HG03378 (cell line): ENCODE measurements around the gene ZFYVE27.

ENCODE experiments used
- ATAC-seq: cut with Tn5 transposase; IDR thresholded peaks from one replicate; pipeline ENCODE4 v1.9.1; 2021; ENCODE audit warnings: mild to moderate bottlenecking, moderate library complexity; ENCODE audit not compliant: unreplicated experiment

Gene ZFYVE27

GRCh38 chr10:97743169-97743943 is 6.4 kb downstream of the ZFYVE27 start:
- ATAC-seq, result no peak

GRCh38 chr10:97744405-97745035 is 7.6 kb downstream of the ZFYVE27 start:
- no peak for ATAC-seq

DNA sequence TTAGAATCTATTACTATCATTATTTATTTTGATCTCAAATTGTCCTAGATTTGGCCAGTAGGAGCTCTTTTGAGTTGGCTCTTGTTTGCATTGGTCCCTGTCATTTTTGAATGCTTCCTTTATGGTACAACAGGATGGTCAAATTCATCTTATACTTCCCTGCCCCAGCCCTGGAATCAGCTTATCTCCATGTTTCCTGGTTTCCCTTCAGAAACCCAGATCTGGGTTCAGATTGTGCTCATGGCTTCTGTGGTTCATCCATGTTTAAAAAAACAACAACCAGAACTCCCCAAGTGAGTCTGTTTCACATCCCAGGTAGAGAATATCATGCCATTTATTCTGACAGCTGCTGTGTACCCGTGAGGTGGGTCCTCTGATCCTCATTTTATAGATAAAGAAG is 10.6 kb downstream of the ZFYVE27 start:
- no peak for ATAC-seq

GRCh38 chr10:97748116-97748515 is 11.2 kb downstream of the ZFYVE27 start:
- ATAC-seq, result no peak

DNA sequence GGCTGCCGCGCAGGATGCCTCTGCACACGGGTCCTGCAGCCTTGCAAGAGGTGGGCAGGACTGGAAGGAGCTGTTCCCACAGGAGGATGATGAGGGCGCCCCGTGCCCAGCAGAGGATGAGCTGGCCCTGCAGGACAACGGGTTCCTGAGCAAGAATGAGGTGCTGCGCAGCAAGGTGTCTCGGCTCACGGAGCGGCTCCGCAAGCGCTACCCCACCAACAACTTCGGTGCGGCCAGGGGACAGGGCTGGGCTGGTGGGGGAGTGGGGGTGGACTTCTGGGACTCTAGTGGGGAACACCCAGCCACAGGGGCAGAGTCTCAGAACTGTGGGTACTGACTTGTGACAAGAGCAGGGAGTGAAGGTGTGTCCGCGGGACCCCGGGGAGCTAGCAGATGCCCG is 16.0 kb downstream of the ZFYVE27 start:
- ATAC-seq, result no peak

GRCh38 chr10:97754726-97755125 is 17.8 kb downstream of the ZFYVE27 start:
- ATAC-seq, result no peak

- ATAC-seq, result no peak
These were observed 18.8 kb downstream of the ZFYVE27 start for GRCh38 chr10:97755718-97756117.

DNA sequence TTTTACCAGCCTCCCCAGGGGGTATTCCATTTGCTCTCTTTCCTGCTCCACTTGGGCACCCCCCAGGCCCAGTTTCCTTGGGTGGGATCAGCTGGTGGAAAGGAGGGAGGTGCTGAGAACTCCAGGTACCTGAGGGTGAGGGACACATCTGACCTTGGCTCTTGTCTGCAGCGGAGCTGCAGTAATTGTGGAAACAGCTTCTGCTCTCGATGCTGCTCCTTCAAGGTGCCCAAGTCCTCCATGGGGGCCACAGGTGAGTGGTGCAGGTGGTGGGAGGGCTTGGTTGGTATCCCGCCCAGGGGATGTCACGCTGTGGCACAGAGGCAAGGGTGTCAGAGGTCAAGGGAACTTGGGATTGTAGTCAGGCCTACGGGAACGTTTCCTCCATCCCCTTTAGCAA is 20.5 kb downstream of the ZFYVE27 start:
- no peak for ATAC-seq

DNA sequence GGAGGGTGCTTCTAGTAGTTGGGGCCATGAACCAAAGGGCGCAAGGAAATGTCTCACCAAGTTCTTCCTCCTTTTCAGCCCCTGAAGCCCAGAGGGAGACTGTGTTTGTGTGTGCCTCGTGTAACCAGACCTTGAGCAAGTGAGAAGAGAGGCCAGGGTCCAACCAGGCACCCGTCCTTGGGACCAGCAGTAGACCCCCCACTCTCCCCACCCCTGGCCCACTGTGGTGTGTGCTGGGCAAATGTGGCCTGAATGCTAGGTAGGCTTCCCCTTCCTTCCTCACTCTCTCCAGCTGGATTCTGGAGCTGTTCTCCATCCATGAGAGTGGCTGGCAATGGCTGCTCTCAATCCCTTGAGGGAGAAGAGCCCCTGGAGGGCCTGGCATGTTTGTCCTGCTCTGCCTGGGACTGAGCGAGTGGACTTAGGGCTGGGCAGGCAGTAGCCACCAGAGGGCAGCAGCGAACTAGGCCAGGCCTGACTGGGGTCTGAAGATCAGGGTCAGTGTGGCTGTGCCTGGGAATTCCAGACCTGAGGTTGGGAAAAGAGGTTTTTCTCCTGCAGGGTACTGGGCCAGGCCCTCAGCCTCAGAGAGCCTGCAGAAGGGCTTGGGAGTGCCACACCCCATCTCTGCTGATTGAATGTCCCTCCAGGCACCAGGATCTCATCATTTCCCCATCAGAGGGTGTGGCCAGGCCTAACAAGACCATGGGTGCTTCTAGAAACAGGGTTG is 22.4 kb downstream of the ZFYVE27 start:
- no peak for ATAC-seq

DNA sequence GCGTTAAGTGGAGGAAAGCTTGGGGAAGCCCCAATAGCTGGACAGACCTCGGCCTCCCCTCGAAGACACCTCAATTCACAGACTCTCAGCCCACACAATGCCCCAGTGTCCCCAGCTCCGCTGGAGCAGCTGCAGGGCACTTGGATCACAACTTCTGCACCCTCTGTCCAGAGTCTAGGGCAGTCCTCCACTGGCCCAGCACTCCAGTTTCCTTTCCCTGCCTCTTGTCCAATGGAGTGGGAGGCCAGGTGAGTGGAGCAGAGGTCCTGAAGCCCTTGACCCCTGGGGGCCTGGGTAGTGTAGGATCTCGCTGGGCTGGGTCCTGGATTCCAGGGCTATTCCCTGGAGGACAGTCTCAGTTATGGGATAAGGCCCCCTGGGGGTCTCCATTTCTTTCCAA is 23.0 kb downstream of the ZFYVE27 start:
- no peak for ATAC-seq

GRCh38 chr10:97760461-97761257 is 23.7 kb downstream of the ZFYVE27 start:
- no peak for ATAC-seq

GRCh38 chr10:97761331-97761865 is 24.5 kb downstream of the ZFYVE27 start:
- ATAC-seq, result no peak

GRCh38 chr10:97762056-97762455 is 25.1 kb downstream of the ZFYVE27 start:
- ATAC-seq, result no peak

DNA sequence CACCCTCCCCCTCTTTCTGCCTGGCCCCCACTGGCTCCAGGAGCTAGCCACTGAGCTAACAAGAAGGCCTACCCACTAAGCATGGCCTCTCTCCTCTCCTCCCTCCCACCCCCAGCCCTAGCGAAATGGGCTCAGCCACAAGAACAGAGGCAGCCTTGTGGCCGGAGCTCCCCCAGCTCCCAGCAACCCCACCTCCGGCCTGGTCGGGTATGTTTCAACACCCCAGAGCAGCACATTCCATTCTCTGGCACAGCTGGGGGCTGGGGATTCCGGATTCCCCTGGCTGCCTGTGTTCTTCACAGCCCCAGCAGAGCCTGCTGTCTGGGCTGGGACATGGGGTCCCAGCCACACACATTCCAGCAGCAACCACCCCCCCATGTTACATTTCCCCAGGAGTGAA is 25.9 kb downstream of the ZFYVE27 start:
- ATAC-seq, result no peak

DNA sequence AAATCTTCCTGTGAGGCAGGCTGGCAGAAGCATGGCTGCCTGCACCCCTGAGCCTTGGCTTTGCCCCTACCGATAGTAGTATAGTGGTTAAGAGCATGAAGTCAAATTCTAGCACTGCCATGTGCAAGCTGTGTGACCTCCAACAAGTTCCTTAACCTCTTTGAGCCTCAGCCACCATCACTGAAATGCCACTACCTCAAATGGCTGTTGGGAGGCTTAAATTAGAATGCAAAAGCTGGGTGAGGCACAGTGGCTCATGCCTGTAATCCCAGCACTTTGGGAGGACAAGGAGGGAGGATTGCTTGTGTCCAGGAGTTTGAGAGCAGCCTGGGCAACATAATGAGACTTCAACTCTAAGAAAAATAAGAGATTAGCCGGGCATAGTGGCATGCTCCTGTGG is 26.5 kb downstream of the ZFYVE27 start:
- ATAC-seq, result no peak

DNA sequence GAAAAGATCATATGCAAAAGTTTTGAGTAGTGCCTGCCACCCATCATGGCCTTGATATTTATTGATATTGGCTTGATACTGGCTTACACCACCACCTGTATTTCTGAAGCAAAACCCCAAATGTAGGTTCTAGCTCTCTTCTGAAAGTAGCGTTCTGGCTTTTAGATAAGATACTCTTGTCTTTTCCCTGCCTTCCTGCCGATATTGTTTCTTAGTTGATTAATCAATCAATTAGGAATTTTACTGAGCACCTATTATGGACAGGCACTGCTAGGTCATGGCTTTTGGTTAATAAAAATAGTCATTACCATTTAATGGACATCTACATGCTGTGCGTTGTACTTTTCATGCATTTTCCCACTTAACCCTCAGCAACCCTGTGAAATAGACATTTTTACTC is 27.0 kb downstream of the ZFYVE27 start:
- ATAC-seq, result no peak

DNA sequence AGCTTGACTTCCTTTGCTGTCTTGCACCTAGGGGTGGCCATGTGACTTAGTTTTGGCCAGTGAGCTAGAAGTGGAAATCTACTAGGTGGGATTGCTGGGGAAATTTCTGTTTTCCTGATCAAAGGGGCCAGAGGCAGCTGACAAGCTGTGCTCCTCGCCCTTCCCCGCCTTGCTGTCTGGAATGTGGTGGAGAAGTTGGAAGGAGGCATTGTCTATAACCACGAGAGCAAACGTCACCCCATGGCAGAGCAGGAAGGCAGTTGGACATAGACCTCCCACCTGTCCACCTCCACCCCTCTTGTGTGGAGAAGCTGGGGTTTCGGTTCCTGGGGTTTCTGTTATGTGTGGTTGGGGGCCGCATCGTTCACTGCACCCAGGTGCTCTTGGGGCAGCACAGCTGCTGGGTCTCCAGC is 27.6 kb downstream of the ZFYVE27 start:
- no peak for ATAC-seq

- no peak for ATAC-seq
These were observed 28.3 kb downstream of the ZFYVE27 start for GRCh38 chr10:97765201-97765600.

- ATAC-seq, result no peak
These were observed 29.3 kb downstream of the ZFYVE27 start for GRCh38 chr10:97766106-97766810.
